ENCODE measurements around the gene COPZ1.
"Not testable (repeated sequence)": the region's sequence is repeated elsewhere in the genome, so short reads cannot be mapped to it uniquely, and the experiment has no call there.

COPZ1 gene

GRCh38 chr12:54337280-54337842, 12.4 kb downstream of the COPZ1 start:
- no peak for DNase-seq

- no peak for DNase-seq
Observed at GRCh38 chr12:54337854-54338650, 13.1 kb downstream of the COPZ1 start.

- DNase-seq, result no peak
Observed at GRCh38 chr12:54338698-54339296, 13.9 kb downstream of the COPZ1 start.

- DNase-seq, result no peak
Observed at GRCh38 chr12:54340846-54341245, 15.9 kb downstream of the COPZ1 start.

- DNase-seq, result no peak
Observed at GRCh38 chr12:54341378-54342300, 16.7 kb downstream of the COPZ1 start.

- no peak for DNase-seq
Observed at GRCh38 chr12:54349036-54349435, 24.1 kb downstream of the COPZ1 start.

GRCh38 chr12:54349679-54350078, 24.7 kb downstream of the COPZ1 start:
- no peak for DNase-seq

- no peak for DNase-seq
Observed at GRCh38 chr12:54350743-54351142, 25.8 kb downstream of the COPZ1 start.

- no peak for DNase-seq
Observed at GRCh38 chr12:54351341-54351740, 26.4 kb downstream of the COPZ1 start.

- DNase-seq, result peak in 1 of 2 experiments; percentile 64
Observed at GRCh38 chr12:54352022-54352531, 27.1 kb downstream of the COPZ1 start.

GRCh38 chr12:54352891-54353874, 28.3 kb downstream of the COPZ1 start:
- DNase-seq, result peak in 1 of 2 experiments; percentile 40

- DNase-seq, result not testable (repeated sequence)
Observed at GRCh38 chr12:54354271-54354670, 29.3 kb downstream of the COPZ1 start.

- DNase-seq, result no peak
Observed at GRCh38 chr12:54355104-54355815, 30.3 kb downstream of the COPZ1 start.

GRCh38 chr12:54356228-54356627, 31.3 kb downstream of the COPZ1 start:
- no peak for DNase-seq

GRCh38 chr12:54356951-54357356, 32.0 kb downstream of the COPZ1 start:
- no peak for DNase-seq

- no peak for DNase-seq
Observed at GRCh38 chr12:54357506-54358190, 32.7 kb downstream of the COPZ1 start.

- peak in 1 of 2 experiments; percentile 29 for DNase-seq
Observed at GRCh38 chr12:54358191-54358944, 33.4 kb downstream of the COPZ1 start.

GRCh38 chr12:54358945-54359761, 34.2 kb downstream of the COPZ1 start:
- DNase-seq, result peak; percentile 99

All from NCI-H526 (cell line).